Upper lobe of left lung (tissue), 6 donors: ENCODE measurements around the gene EXOC6B. TPM values are rescaled to one million over a fixed set of nuclear protein-coding genes. Genes with fewer than 3 reads are reported as not detected.

Source experiments
- ATAC-seq, 2 donors: fragments of 200-7000 bp; cut with Tn5 transposase; one replicate each; pipeline ENCODE4 v1.9.1; 2022; ENCODE audit warnings: mild to moderate bottlenecking in 2 of 2, moderate library complexity in 2 of 2; ENCODE audit not compliant: low FRiP score in 2 of 2
- DNase-seq, 2 donors: peaks; one replicate each; pipeline ENCODE4 v3.0.0-alpha.2; 2019 to 2020
- H3K27ac ChIP-seq, 4 donors: fragments of 200-600 bp; sonication (generic); one replicate each; pipeline ENCODE4 v1.5.1; 2016 to 2019
- H3K27me3 ChIP-seq, 4 donors: fragments of 200-600 bp; sonication (generic); one replicate each; pipeline ENCODE4 v1.5.1; 2017 to 2019
- H3K36me3 ChIP-seq, 4 donors: fragments of 200-600 bp; sonication (generic); one replicate each; pipeline ENCODE4 v1.5.1; 2016 to 2019
- H3K4me1 ChIP-seq, 4 donors: fragments of 200-600 bp; sonication (generic); one replicate each; pipeline ENCODE4 v1.5.1; 2018 to 2019
- H3K4me3 ChIP-seq, 4 donors: fragments of 200-600 bp; sonication (generic); one replicate each; pipeline ENCODE4 v1.5.1; 2017 to 2019; ENCODE audit warnings: mild to moderate bottlenecking in 2 of 4, moderate library complexity in 1 of 4
- H3K9me3 ChIP-seq, 4 donors: fragments of 200-600 bp; sonication (generic); one replicate each; pipeline ENCODE4 v1.5.1; 2018 to 2019
- CTCF ChIP-seq, 6 experiments: fragments of 450-650 bp in 4 of 6; fragments of 200-600 bp in 2 of 6; sonication (generic) in 2 of 6; IDR thresholded peaks; one replicate each; pipeline ENCODE4 v1.5.1; 2016 to 2019; ENCODE audit warnings: antibody characterized with exemption in 6 of 6
- EP300 ChIP-seq, 4 donors: sonication (generic); formaldehyde crosslinking; IDR thresholded peaks; one replicate each; pipeline ENCODE4 v1.5.1; 2017; ENCODE audit warnings: antibody characterized with exemption in 4 of 4, control low read depth in 2 of 4
- POLR2A ChIP-seq, 4 donors: fragments of 450-650 bp; IDR thresholded peaks; one replicate each; pipeline ENCODE4 v1.5.1; 2016 to 2017; ENCODE audit warnings: antibody characterized with exemption in 4 of 4, mild to moderate bottlenecking in 2 of 4
- POLR2AphosphoS5 ChIP-seq, 2 donors: sonication (generic); formaldehyde crosslinking; IDR thresholded peaks; one replicate each; pipeline ENCODE4 v1.5.1; 2017; ENCODE audit warnings: antibody characterized with exemption in 2 of 2
- WGBS, 2 donors: methylation state at CpG; one replicate each; pipeline ENCODE4 v1.1.5; 2017 to 2018; 5-methylcytosine and 5-hydroxymethylcytosine counted together
- total RNA-seq, 6 donors: library from RNA; depleted of rRNA in 4 of 6; stranded (reverse); fragments of >200 nt in 4 of 6; gene quantifications; one replicate each; pipeline versions ENCODE4 v1.1.0 to v1.2.1, GENCODE V29; 2016 to 2021
- donor health status: DM: no; HTN: no; CAD: no; lungs with moderate emphysema.
- donor health status: DM: no; HTN: yes; CAD: no; lungs with severe emphysema.

Gene EXOC6B
- total RNA-seq, 6 donors from 2014 or later = 11.0 to 56.6 (median 24.0) TPM

- 99 to 100% methylated on average over 3 of the region's 3 CpGs for WGBS, 2 donors
- no peak for DNase-seq
These were observed 71.1 kb downstream of the EXOC6B start for GRCh38 chr2:72754628-72755320.

GRCh38 chr2:72750977-72751639 lies 74.7 kb downstream of the EXOC6B start:
- Histone ChIP-seq H3K27me3 (no peaks in the 10 kb centered on the region), H3K4me1 (peaks cover 0 to 7% (median 3%) of the 10 kb centered on the region in 4 donors), H3K36me3 (no peaks in the 10 kb centered on the region), H3K4me3 (no peak overlapping the region), H3K27ac (no peak overlapping the region), H3K9me3 (no peaks in the 10 kb centered on the region)
- no peak for ATAC-seq
- TF ChIP-seq EP300 (IDR thresholded peaks at IDR 0.05) (no peak), POLR2A (IDR thresholded peaks at IDR 0.05) (no peak), CTCF (IDR thresholded peaks at IDR 0.05) (no peak), POLR2AphosphoS5 (IDR thresholded peaks at IDR 0.05) (no peak)
- no peak for DNase-seq
- 91% methylated on average over 3 of the region's 3 CpGs for WGBS, 2 donors

More at GRCh38 chr2:72754628-72755320, 71.1 kb downstream of the EXOC6B start:
- TF ChIP-seq POLR2AphosphoS5 (IDR thresholded peaks at IDR 0.05) (no peak), CTCF (IDR thresholded peaks at IDR 0.05) (no peak), EP300 (IDR thresholded peaks at IDR 0.05) (no peak), POLR2A (IDR thresholded peaks at IDR 0.05) (no peak)
- Histone ChIP-seq H3K4me1 (peaks cover 0 to 12% (median 3%) of the 10 kb centered on the region in 4 donors), H3K27me3 (no peaks in the 10 kb centered on the region), H3K36me3 (no peaks in the 10 kb centered on the region), H3K4me3 (no peak overlapping the region), H3K9me3 (no peaks in the 10 kb centered on the region), H3K27ac (no peak overlapping the region)
- ATAC-seq = no peak

GRCh38 chr2:72750466-72750865 lies 75.4 kb downstream of the EXOC6B start:
- DNase-seq = no peak
- Histone ChIP-seq H3K4me3 (no peak overlapping the region), H3K36me3 (no peaks in the 10 kb centered on the region), H3K9me3 (no peaks in the 10 kb centered on the region), H3K27me3 (no peaks in the 10 kb centered on the region), H3K27ac (no peak overlapping the region), H3K4me1 (peaks cover 0 to 6% (median 2%) of the 10 kb centered on the region in 4 donors)
- no peak for TF ChIP-seq EP300 (IDR thresholded peaks at IDR 0.05)
- no peak for TF ChIP-seq POLR2A (IDR thresholded peaks at IDR 0.05)
- no peak for TF ChIP-seq CTCF (IDR thresholded peaks at IDR 0.05)
- no peak for TF ChIP-seq POLR2AphosphoS5 (IDR thresholded peaks at IDR 0.05)
- 94 to 97% methylated on average over 1 of the region's 1 CpG for WGBS, 2 donors
- no peak for ATAC-seq

GRCh38 chr2:72747344-72747743 lies 78.5 kb downstream of the EXOC6B start:
- TF ChIP-seq POLR2AphosphoS5 (IDR thresholded peaks at IDR 0.05) (no peak), CTCF (IDR thresholded peaks at IDR 0.05) (no peak), EP300 (IDR thresholded peaks at IDR 0.05) (no peak), POLR2A (IDR thresholded peaks at IDR 0.05) (no peak)
- Histone ChIP-seq H3K36me3 (no peaks in the 10 kb centered on the region), H3K9me3 (no peaks in the 10 kb centered on the region), H3K27ac (no peak overlapping the region), H3K4me1 (peaks cover 0 to 8% (median 2%) of the 10 kb centered on the region in 4 donors), H3K27me3 (no peaks in the 10 kb centered on the region), H3K4me3 (no peak overlapping the region)
- no peak for ATAC-seq
- WGBS, 2 donors = 57 to 63% methylated on average over 1 of the region's 1 CpG
- DNase-seq = no peak
